ENCODE measurements around the gene ARHGAP31.
A peak's percentile ranks its signal among the peaks of the same experiment; 100 is the strongest.
"Not testable (repeated sequence)": the region's sequence is repeated elsewhere in the genome, so short reads cannot be mapped to it uniquely, and the experiment has no call there.

Gene ARHGAP31

GRCh38 chr3:119258915-119259314, 35.3 kb upstream of the ARHGAP31 start:
- TF ChIP-seq, protein P1, sequence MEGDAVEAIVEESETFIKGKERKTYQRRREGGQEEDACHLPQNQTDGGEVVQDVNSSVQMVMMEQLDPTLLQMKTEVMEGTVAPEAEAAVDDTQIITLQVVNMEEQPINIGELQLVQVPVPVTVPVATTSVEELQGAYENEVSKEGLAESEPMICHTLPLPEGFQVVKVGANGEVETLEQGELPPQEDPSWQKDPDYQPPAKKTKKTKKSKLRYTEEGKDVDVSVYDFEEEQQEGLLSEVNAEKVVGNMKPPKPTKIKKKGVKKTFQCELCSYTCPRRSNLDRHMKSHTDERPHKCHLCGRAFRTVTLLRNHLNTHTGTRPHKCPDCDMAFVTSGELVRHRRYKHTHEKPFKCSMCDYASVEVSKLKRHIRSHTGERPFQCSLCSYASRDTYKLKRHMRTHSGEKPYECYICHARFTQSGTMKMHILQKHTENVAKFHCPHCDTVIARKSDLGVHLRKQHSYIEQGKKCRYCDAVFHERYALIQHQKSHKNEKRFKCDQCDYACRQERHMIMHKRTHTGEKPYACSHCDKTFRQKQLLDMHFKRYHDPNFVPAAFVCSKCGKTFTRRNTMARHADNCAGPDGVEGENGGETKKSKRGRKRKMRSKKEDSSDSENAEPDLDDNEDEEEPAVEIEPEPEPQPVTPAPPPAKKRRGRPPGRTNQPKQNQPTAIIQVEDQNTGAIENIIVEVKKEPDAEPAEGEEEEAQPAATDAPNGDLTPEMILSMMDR (IDR thresholded peaks at IDR 0.05; ENCODE audit: extremely low read depth, missing control alignments) = no peak
- DNase-seq (ENCODE audit: low spot score) = peak; percentile 33

GRCh38 chr3:119259821-119260220, 34.4 kb upstream of the ARHGAP31 start:
- TF ChIP-seq, protein P1 (IDR thresholded peaks at IDR 0.05; ENCODE audit: extremely low read depth, missing control alignments) = no peak
- no peak for DNase-seq (ENCODE audit: low spot score)

DNA sequence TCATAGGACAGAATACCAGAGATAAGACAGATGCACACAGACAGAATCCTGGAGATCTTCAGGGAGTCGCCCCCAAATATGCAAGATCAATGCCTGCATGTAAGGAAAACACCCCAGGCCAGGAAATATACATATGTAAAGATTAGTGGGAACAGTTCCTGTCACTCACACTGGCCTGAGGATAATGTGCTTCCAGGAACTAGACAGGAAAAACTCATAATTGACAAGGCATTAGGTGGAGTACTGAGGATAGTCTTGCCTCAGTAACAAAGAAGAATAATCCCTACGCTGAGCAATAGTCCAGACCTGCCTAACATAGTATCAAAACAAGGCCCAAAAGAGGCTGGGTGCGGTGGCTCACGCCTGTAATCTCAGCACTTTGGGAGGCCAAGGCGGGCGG, 33.1 kb upstream of the ARHGAP31 start:
- TF ChIP-seq, protein P1 (IDR thresholded peaks at IDR 0.05; ENCODE audit: extremely low read depth, missing control alignments) = no peak
- no peak for DNase-seq (ENCODE audit: low spot score)

DNA sequence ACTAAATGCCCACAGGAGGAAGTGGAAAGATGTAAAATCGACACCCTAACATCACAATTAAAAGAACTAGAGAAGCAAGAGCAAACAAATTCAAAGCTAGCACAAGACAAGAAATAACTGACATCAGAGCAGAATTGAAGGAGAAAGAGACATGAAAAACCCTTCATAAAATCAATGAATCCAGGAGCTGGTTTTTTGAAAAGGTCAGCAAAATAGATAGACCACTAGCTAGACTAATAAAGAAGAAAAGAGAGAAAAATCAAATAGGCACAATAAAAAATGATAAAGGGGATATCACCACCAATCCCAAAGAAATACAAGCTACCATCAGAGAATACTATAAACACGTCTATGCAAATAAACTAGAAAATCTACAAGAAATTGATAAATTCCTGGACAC, 24.0 kb upstream of the ARHGAP31 start:
- DNase-seq (ENCODE audit: low spot score) = not testable (repeated sequence)

DNA sequence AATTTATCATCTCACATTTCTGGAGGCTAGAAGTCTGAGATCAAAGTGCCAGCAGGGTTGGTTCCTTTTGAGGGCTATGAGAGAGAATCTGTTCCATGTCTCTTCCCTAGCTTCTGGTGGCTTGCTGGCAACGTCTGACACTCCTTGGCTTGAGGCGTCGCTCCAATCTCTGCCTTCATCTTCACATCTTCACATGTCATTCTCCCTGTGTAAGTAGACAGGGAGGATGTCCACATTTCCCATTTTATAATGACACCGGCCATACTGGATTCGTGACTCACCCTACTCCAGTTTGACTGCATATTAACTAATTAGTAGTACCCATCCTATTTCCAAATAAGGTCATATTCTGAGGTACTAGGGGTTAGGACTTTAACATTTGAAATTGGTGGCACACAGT, 17.5 kb upstream of the ARHGAP31 start:
- no peak for DNase-seq (ENCODE audit: low spot score)
- TF ChIP-seq, protein P1 (IDR thresholded peaks at IDR 0.05; ENCODE audit: extremely low read depth, missing control alignments) = no peak

GRCh38 chr3:119279101-119279554, 15.1 kb upstream of the ARHGAP31 start:
- no peak for DNase-seq (ENCODE audit: low spot score)
- TF ChIP-seq, protein P1 (IDR thresholded peaks at IDR 0.05; ENCODE audit: extremely low read depth, missing control alignments) = no peak

GRCh38 chr3:119279584-119280243, 14.5 kb upstream of the ARHGAP31 start:
- TF ChIP-seq, protein P1 (IDR thresholded peaks at IDR 0.05; ENCODE audit: extremely low read depth, missing control alignments) = no peak
- DNase-seq (ENCODE audit: low spot score) = no peak

Data from GM20000 (cell line).